HG02678 (cell line): ENCODE results near the gene RNF125.
"Not testable (repeated sequence)": the region's sequence is repeated elsewhere in the genome, so short reads cannot be mapped to it uniquely, and the experiment has no call there.

ENCODE experiments used
- ATAC-seq: cut with Tn5 transposase; IDR thresholded peaks from one replicate; pipeline ENCODE4 v1.9.1; 2021; ENCODE audit warnings: mild to moderate bottlenecking, moderate library complexity; ENCODE audit not compliant: unreplicated experiment

Gene RNF125

GRCh38 chr18:32083781-32084180, 65.2 kb downstream of the RNF125 start:
- ATAC-seq: no peak

- no peak for ATAC-seq
Observed at GRCh38 chr18:32086881-32087280, 68.3 kb downstream of the RNF125 start.

GRCh38 chr18:32090831-32091230, 72.2 kb downstream of the RNF125 start:
- not testable (repeated sequence) for ATAC-seq

GRCh38 chr18:32091325-32091723, 72.7 kb downstream of the RNF125 start:
- ATAC-seq: no peak

- ATAC-seq: peak; percentile 54
Observed at GRCh38 chr18:32091724-32092421, 73.2 kb downstream of the RNF125 start, which contains the start of gene RNF138. Gene RNF138, plus strand, starts transcription at chr18:32091874. Its CDS starts 903 bp downstream, at chr18:32092777.

- ATAC-seq: peak; percentile 79
Observed at GRCh38 chr18:32092422-32093101, 73.9 kb downstream of the RNF125 start.

GRCh38 chr18:32093102-32093511, 74.5 kb downstream of the RNF125 start:
- ATAC-seq: peak; percentile 32

GRCh38 chr18:32093523-32093922, 74.9 kb downstream of the RNF125 start:
- ATAC-seq: no peak

- ATAC-seq: no peak
Observed at GRCh38 chr18:32095192-32095899, 76.7 kb downstream of the RNF125 start.

- ATAC-seq: no peak
Observed at GRCh38 chr18:32095900-32096229, 77.2 kb downstream of the RNF125 start.

GRCh38 chr18:32096946-32097345, 78.3 kb downstream of the RNF125 start:
- no peak for ATAC-seq

GRCh38 chr18:32104516-32104915, 85.9 kb downstream of the RNF125 start:
- no peak for ATAC-seq

- ATAC-seq: no peak
Observed at GRCh38 chr18:32110005-32110404, 91.4 kb downstream of the RNF125 start.

GRCh38 chr18:32111706-32112105, 93.1 kb downstream of the RNF125 start:
- no peak for ATAC-seq

GRCh38 chr18:32112826-32113225, 94.2 kb downstream of the RNF125 start:
- no peak for ATAC-seq

- ATAC-seq: no peak
Observed at GRCh38 chr18:32114293-32114942, 95.8 kb downstream of the RNF125 start.

- ATAC-seq: no peak
Observed at GRCh38 chr18:32122039-32122438, 103.4 kb downstream of the RNF125 start.
